Neural cell (in vitro differentiated cells): ENCODE results near the gene RGL4.

Experiments used
- POLR2AphosphoS5 ChIP-seq: IDR thresholded peaks from 2 replicates; pipeline ENCODE4 v1.6.1; 2012
- SMC3 ChIP-seq: fragments of 450-650 bp; conservative IDR thresholded peaks from 2 replicates; pipeline ENCODE4 v1.6.1; 2014; ENCODE audit warnings: antibody characterized with exemption, mild to moderate bottlenecking, moderate library complexity; ENCODE audit not compliant: poor library complexity
- TF ChIP-seq, protein P1 (sequence below): fragments of 450-650 bp; IDR thresholded peaks from 2 replicates; pipeline ENCODE4 v1.5.1; 2014; ENCODE audit warnings: antibody characterized with exemption, mild to moderate bottlenecking, moderate library complexity; ENCODE audit not compliant: poor library complexity, severe bottlenecking

- TF ChIP-seq, protein P1, sequence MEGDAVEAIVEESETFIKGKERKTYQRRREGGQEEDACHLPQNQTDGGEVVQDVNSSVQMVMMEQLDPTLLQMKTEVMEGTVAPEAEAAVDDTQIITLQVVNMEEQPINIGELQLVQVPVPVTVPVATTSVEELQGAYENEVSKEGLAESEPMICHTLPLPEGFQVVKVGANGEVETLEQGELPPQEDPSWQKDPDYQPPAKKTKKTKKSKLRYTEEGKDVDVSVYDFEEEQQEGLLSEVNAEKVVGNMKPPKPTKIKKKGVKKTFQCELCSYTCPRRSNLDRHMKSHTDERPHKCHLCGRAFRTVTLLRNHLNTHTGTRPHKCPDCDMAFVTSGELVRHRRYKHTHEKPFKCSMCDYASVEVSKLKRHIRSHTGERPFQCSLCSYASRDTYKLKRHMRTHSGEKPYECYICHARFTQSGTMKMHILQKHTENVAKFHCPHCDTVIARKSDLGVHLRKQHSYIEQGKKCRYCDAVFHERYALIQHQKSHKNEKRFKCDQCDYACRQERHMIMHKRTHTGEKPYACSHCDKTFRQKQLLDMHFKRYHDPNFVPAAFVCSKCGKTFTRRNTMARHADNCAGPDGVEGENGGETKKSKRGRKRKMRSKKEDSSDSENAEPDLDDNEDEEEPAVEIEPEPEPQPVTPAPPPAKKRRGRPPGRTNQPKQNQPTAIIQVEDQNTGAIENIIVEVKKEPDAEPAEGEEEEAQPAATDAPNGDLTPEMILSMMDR = no peak
- TF ChIP-seq POLR2AphosphoS5 (no peak), SMC3 (no peak)
These were observed 53.2 kb downstream of the RGL4 start for GRCh38 chr22:23744001-23744400.
